ENCODE data around the gene CIROP.
A peak's percentile ranks its signal among the peaks of the same experiment; 100 is the strongest.

The CIROP gene

GRCh38 chr14:23077962-23078361 lies 26.8 kb downstream of the CIROP start:
- Histone ChIP-seq H3K9me3 (ENCODE audit: severe bottlenecking) (no peaks in the 10 kb centered on the region), H3K27me3 (ENCODE audit: insufficient read depth, poor library complexity, severe bottlenecking) (no peaks in the 10 kb centered on the region), H3K4me1 (ENCODE audit: insufficient read depth, poor library complexity, severe bottlenecking) (peaks cover 30% of the 10 kb centered on the region), H3K36me3 (ENCODE audit: low read depth) (peaks cover 100% of the 10 kb centered on the region), H3K27ac (ENCODE audit: poor library complexity, severe bottlenecking) (peak overlapping the region; percentile 81), H3K4me3 (ENCODE audit: severe bottlenecking) (no peak overlapping the region)
- DNase-seq (ENCODE audit: low spot score) (no peak), ATAC-seq (ENCODE audit: low read depth) (no peak)
- TF ChIP-seq CTCF (IDR thresholded peaks at IDR 0.05; ENCODE audit: poor library complexity, severe bottlenecking), result no peak

DNA sequence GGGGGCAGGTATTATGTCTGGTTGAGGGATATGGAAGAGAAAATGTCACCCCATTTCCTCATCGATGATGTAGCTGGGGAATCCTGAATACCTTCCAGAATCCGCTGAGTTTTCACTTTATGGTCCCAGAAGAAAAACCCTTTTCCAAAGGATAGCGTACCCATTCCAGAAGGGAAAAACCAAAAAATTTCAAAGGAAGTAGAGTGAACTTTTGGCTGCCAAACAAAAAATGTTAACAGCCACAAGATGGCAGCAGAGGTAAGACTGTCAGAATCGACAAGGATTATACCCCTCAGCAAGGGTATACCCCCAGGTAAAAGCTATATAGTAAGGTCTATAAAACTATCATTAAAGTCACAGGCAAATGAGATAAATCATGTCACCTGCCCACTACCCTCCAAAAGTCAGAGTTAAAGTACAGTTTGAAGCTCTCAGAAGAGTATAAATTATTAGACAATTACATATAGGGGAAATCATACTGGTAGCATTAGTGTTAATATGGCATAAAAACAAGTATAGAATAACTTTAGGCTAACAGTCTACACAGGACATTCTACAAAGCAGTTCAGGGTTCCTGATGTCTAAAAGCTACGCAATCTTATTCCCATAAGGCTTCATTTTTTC lies 27.9 kb downstream of the CIROP start:
- H3K9me3 ChIP-seq (ENCODE audit: severe bottlenecking), result no peaks in the 10 kb centered on the region
- H3K4me1 ChIP-seq (ENCODE audit: insufficient read depth, poor library complexity, severe bottlenecking), result peaks cover 34% of the 10 kb centered on the region
- H3K27me3 ChIP-seq (ENCODE audit: insufficient read depth, poor library complexity, severe bottlenecking), result no peaks in the 10 kb centered on the region
- no peak for ATAC-seq (ENCODE audit: low read depth)
- H3K27ac ChIP-seq (ENCODE audit: poor library complexity, severe bottlenecking), result peak overlapping the region; percentile 81
- DNase-seq (ENCODE audit: low spot score), result no peak
- H3K4me3 ChIP-seq (ENCODE audit: severe bottlenecking), result no peak overlapping the region
- TF ChIP-seq CTCF (IDR thresholded peaks at IDR 0.05; ENCODE audit: poor library complexity, severe bottlenecking), result peak; percentile 96
- H3K36me3 ChIP-seq (ENCODE audit: low read depth), result peaks cover 100% of the 10 kb centered on the region

GRCh38 chr14:23074906-23075305 lies 29.9 kb downstream of the CIROP start:
- no peak for TF ChIP-seq CTCF (IDR thresholded peaks at IDR 0.05; ENCODE audit: poor library complexity, severe bottlenecking)
- ATAC-seq (ENCODE audit: low read depth) (no peak), DNase-seq (ENCODE audit: low spot score) (no peak)
- Histone ChIP-seq H3K9me3 (ENCODE audit: severe bottlenecking) (no peaks in the 10 kb centered on the region), H3K27me3 (ENCODE audit: insufficient read depth, poor library complexity, severe bottlenecking) (no peaks in the 10 kb centered on the region), H3K36me3 (ENCODE audit: low read depth) (peaks cover 83% of the 10 kb centered on the region), H3K4me3 (ENCODE audit: severe bottlenecking) (no peak overlapping the region), H3K27ac (ENCODE audit: poor library complexity, severe bottlenecking) (no peak overlapping the region), H3K4me1 (ENCODE audit: insufficient read depth, poor library complexity, severe bottlenecking) (peaks cover 38% of the 10 kb centered on the region)

GRCh38 chr14:23071921-23072539 lies 32.8 kb downstream of the CIROP start:
- Histone ChIP-seq H3K27me3 (ENCODE audit: insufficient read depth, poor library complexity, severe bottlenecking) (no peaks in the 10 kb centered on the region), H3K27ac (ENCODE audit: poor library complexity, severe bottlenecking) (peak overlapping the region; percentile 64), H3K4me1 (ENCODE audit: insufficient read depth, poor library complexity, severe bottlenecking) (peaks cover 20% of the 10 kb centered on the region), H3K4me3 (ENCODE audit: severe bottlenecking) (peak overlapping the region; percentile 48), H3K9me3 (ENCODE audit: severe bottlenecking) (no peaks in the 10 kb centered on the region), H3K36me3 (ENCODE audit: low read depth) (peaks cover 82% of the 10 kb centered on the region)
- ATAC-seq (ENCODE audit: low read depth) (peak; percentile 48), DNase-seq (ENCODE audit: low spot score) (peak; percentile 62)
- TF ChIP-seq CTCF (IDR thresholded peaks at IDR 0.05; ENCODE audit: poor library complexity, severe bottlenecking), result no peak
